Right lobe of liver (tissue), 6 donors: ENCODE results near the gene ERI3. TPM values are rescaled to one million over a fixed set of nuclear protein-coding genes. Genes with fewer than 3 reads are reported as not detected.

Source experiments
- ATAC-seq, 4 donors: fragments of 200-7000 bp; cut with Tn5 transposase; one replicate each; pipeline ENCODE4 v1.9.1; 2020; ENCODE audit warnings: mild to moderate bottlenecking in 4 of 4, moderate library complexity in 4 of 4
- DNase-seq, 3 donors: peaks; one replicate each; pipeline ENCODE4 v3.0.0-alpha.2; 2020
- H3K27ac ChIP-seq, 3 donors: fragments of 200-600 bp; one replicate each; pipeline ENCODE4 v1.8.0; 2022
- H3K27me3 ChIP-seq, 2 donors: fragments of 200-600 bp; one replicate each; pipeline ENCODE4 v1.8.0; 2022
- H3K36me3 ChIP-seq, 4 donors: fragments of 200-600 bp; sonication (generic) in 1 of 4; one replicate each; pipeline versions ENCODE4 v1.5.1 to v1.8.0; 2017 to 2022; ENCODE audit warnings: control low read depth in 1 of 4
- H3K4me1 ChIP-seq, 4 donors: fragments of 200-600 bp; sonication (generic) in 1 of 4; one replicate each; pipeline versions ENCODE4 v1.5.1 to v1.8.0; 2017 to 2022; ENCODE audit warnings: control low read depth in 1 of 4
- H3K4me3 ChIP-seq, 3 donors: fragments of 200-600 bp; one replicate each; pipeline ENCODE4 v1.8.0; 2022
- H3K9me3 ChIP-seq, 4 donors: fragments of 200-600 bp; sonication (generic) in 1 of 4; one replicate each; pipeline versions ENCODE4 v1.5.1 to v1.8.0; 2017 to 2022; ENCODE audit warnings: control low read depth in 1 of 4
- CTCF ChIP-seq, 4 donors: fragments of 200-600 bp in 3 of 4; fragments of 450-650 bp in 1 of 4; IDR thresholded peaks; one replicate each; pipeline versions ENCODE4 v1.5.1 to v1.8.0; 2016 to 2022; ENCODE audit warnings: antibody characterized with exemption in 4 of 4, mild to moderate bottlenecking in 2 of 4
- POLR2A ChIP-seq: fragments of 450-650 bp; IDR thresholded peaks from one replicate; pipeline ENCODE4 v1.6.1; 2017; ENCODE audit warnings: antibody characterized with exemption, mild to moderate bottlenecking
- WGBS: methylation state at CpG from one replicate; pipeline ENCODE4 v1.1.6; 2018; ENCODE audit warnings: low coverage, low lambda C conversion rate; ENCODE audit not compliant: insufficient coverage; ENCODE audit errors: missing lambda C conversion rate; 5-methylcytosine and 5-hydroxymethylcytosine counted together
- intact Hi-C, 2 donors: fragments of 100-400 bp; cut with DNase I; formaldehyde crosslinking; loops; one replicate each; pipeline versions ENCODE4 v1.11.2 to v1.14.1; 2022
- total RNA-seq, 6 experiments: library from RNA; depleted of rRNA in 2 of 6; stranded (reverse); fragments of >200 nt in 2 of 6; fragmentation: NEBNext Ultra II Directional in 3 of 6; extraction: Animal tissue kit (Norgen Biotek cat#: 25700) in 3 of 6; gene quantifications; one replicate each; pipeline versions ENCODE4 v1.1.0 to v1.2.4, GENCODE V29; 2016 to 2023
- donor health status: DM: no; HTN: yes; CAD: no.
- donor health status: DM: no; HTN: no; CAD: no.
- donor health status: DM: no; HTN: no; CAD: no.
- donor health status: DM: no; HTN: yes; CAD: no.
- donor health status: DM: no; HTN: yes; CAD: no.

Gene ERI3
- total RNA-seq, 6 experiments from 2014 or later = 20.6 to 30.6 (median 23.8) TPM

GRCh38 chr1:44254392-44254910 lies 100.6 kb downstream of the ERI3 start:
- Histone ChIP-seq H3K27me3 (no peaks in the 10 kb centered on the region), H3K4me3 (no peak overlapping the region), H3K27ac (no peak overlapping the region), H3K36me3 (no peaks in the 10 kb centered on the region), H3K9me3 (no peaks in the 10 kb centered on the region), H3K4me1 (no peaks in the 10 kb centered on the region)
- DNase-seq (no peak), ATAC-seq (no peak)
- intact Hi-C loops = no loop called here
- 91% methylated on average over 2 of the region's 4 CpGs for WGBS
- TF ChIP-seq CTCF (IDR thresholded peaks at IDR 0.05) (no peak), POLR2A (no peak)

GRCh38 chr1:44251989-44252671 lies 102.9 kb downstream of the ERI3 start:
- no peak for TF ChIP-seq CTCF (IDR thresholded peaks at IDR 0.05)
- Histone ChIP-seq H3K4me3 (no peak overlapping the region), H3K9me3 (no peaks in the 10 kb centered on the region), H3K36me3 (no peaks in the 10 kb centered on the region), H3K27me3 (no peaks in the 10 kb centered on the region), H3K27ac (no peak overlapping the region), H3K4me1 (no peaks in the 10 kb centered on the region)
- 97% methylated on average over 6 of the region's 23 CpGs for WGBS
- ATAC-seq (no peak), DNase-seq (no peak)
- intact Hi-C loops = no loop called here

- DNase-seq = no peak
- Histone ChIP-seq H3K36me3 (no peaks in the 10 kb centered on the region), H3K4me1 (no peaks in the 10 kb centered on the region), H3K9me3 (no peaks in the 10 kb centered on the region), H3K27me3 (no peaks in the 10 kb centered on the region), H3K27ac (no peak overlapping the region), H3K4me3 (no peak overlapping the region)
- intact Hi-C loops = no loop called here
- ATAC-seq = no peak
- 100% methylated on average over 1 of the region's 1 CpG for WGBS
- TF ChIP-seq CTCF (IDR thresholded peaks at IDR 0.05) = no peak
These were observed 103.6 kb downstream of the ERI3 start for GRCh38 chr1:44251486-44251885.

GRCh38 chr1:44250068-44250781 lies 104.8 kb downstream of the ERI3 start:
- H3K27ac ChIP-seq = no peak overlapping the region
- TF ChIP-seq POLR2A (no peak), CTCF (IDR thresholded peaks at IDR 0.05) (no peak)
- no peaks in the 10 kb centered on the region for H3K36me3 ChIP-seq
- H3K27me3 ChIP-seq = no peaks in the 10 kb centered on the region
- DNase-seq = no peak
- intact Hi-C loops = no loop called here
- peak in 1 of 4 donors; percentile 15 for ATAC-seq
- WGBS = 66% methylated on average over 10 of the region's 33 CpGs
- H3K4me1 ChIP-seq = no peaks in the 10 kb centered on the region
- H3K9me3 ChIP-seq = no peaks in the 10 kb centered on the region
- H3K4me3 ChIP-seq = no peak overlapping the region
